ENCODE data around the gene SNHG17. TPM values are rescaled to one million over a fixed set of nuclear protein-coding genes. Genes with fewer than 3 reads are reported as not detected.
A peak's percentile ranks its signal among the peaks of the same experiment; 100 is the strongest.

Gene SNHG17
- total RNA-seq, 2 donors from 2014 or later: 8.9 to 38.9 TPM

DNA sequence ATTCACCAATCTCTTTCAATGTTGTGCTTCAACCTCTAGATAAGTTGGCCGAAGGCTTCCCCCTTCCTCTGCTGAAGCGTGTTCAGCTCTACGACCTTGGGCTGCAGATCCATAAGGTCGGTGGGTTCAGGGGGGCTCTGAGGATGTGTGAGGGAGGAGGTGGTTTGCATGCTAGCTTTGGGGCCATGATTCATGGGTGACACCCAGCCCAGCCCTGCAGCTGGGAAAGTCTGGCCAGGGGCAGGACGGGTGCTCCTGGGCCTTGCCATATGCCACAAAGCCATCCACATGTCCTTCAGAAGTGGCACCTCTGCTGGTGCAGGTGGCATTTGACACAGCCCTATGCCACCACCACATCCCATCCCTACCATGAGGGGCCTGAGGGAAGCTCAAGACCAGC is 61.2 kb downstream of the SNHG17 start:
- Histone ChIP-seq H3K4me1 (ENCODE audit: control insufficient read depth in 1 of 2, low read depth in 2 of 2) (no peaks in the 10 kb centered on the region), H3K9me3 (no peaks in the 10 kb centered on the region), H3K27me3 (replicated peaks; ENCODE audit: insufficient read depth) (no peaks in the 10 kb centered on the region), H3K4me3 (no peak overlapping the region), H3K27ac (no peak overlapping the region), H3K36me3 (no peaks in the 10 kb centered on the region)
- DNase-seq (ENCODE audit: low spot score): no peak
- TF ChIP-seq, protein P1, sequence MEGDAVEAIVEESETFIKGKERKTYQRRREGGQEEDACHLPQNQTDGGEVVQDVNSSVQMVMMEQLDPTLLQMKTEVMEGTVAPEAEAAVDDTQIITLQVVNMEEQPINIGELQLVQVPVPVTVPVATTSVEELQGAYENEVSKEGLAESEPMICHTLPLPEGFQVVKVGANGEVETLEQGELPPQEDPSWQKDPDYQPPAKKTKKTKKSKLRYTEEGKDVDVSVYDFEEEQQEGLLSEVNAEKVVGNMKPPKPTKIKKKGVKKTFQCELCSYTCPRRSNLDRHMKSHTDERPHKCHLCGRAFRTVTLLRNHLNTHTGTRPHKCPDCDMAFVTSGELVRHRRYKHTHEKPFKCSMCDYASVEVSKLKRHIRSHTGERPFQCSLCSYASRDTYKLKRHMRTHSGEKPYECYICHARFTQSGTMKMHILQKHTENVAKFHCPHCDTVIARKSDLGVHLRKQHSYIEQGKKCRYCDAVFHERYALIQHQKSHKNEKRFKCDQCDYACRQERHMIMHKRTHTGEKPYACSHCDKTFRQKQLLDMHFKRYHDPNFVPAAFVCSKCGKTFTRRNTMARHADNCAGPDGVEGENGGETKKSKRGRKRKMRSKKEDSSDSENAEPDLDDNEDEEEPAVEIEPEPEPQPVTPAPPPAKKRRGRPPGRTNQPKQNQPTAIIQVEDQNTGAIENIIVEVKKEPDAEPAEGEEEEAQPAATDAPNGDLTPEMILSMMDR (IDR thresholded peaks at IDR 0.05): no peak
- ATAC-seq (ENCODE audit: insufficient number of reproducible peaks, low FRiP score, low read depth): no peak

DNA sequence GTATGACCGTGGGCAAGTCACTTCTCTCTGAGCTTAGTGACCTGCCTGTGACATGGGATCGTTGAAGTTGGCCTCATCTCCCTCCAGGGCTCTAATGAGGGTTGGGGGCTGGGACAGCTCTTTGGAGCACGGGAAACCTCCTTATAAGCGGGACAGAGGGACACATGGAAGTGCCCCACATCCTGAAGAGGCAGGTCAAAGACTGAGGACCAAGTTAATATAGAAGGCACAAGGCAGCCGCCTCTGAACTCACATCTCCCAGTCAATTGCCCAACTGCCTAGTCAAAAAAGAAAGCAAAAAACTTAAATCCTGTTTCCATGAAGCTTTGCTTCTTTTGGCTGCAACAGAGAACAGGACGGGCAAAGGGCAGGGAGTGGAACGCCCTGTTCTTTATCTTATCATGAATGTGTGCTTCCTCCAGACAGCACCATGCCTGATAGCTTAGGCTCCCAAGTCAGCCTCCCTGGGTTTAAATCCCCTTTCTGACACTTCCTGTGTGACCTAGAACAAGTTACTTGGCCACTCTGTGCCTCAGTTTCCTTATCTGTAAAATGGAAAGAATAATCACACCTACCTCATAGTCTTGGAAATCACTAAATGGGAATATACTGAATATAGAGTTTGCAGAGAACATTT is 61.8 kb downstream of the SNHG17 start:
- H3K4me1 ChIP-seq (ENCODE audit: control insufficient read depth in 1 of 2, low read depth in 2 of 2): no peaks in the 10 kb centered on the region
- H3K36me3 ChIP-seq: no peaks in the 10 kb centered on the region
- H3K4me3 ChIP-seq: no peak overlapping the region
- H3K27me3 ChIP-seq (replicated peaks; ENCODE audit: insufficient read depth): no peaks in the 10 kb centered on the region
- no peak for DNase-seq (ENCODE audit: low spot score)
- H3K9me3 ChIP-seq: no peaks in the 10 kb centered on the region
- TF ChIP-seq, protein P1 (IDR thresholded peaks at IDR 0.05): no peak
- no peak for ATAC-seq (ENCODE audit: insufficient number of reproducible peaks, low FRiP score, low read depth)
- H3K27ac ChIP-seq: peak overlapping the region; percentile 25 to 30

DNA sequence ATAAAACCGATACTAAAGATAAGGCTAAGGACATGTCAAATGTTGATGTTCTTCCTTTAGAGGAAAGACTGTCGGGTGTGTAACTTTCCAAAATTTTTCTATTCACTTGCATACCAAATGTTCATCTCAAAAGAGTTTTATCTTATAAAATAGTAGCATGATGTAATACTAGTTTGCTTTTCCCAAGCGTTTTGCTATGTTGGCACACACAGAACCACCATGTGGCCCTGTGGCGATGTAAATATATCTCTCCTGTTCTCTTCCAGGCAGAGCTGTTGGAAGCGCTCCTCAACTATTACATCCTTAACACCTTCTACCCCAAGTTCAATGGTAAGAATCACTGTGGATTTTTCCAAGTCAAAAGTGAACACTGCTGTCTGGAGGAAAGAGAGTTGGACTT is 62.3 kb downstream of the SNHG17 start:
- ATAC-seq (ENCODE audit: insufficient number of reproducible peaks, low FRiP score, low read depth): no peak
- no peaks in the 10 kb centered on the region for H3K4me1 ChIP-seq (ENCODE audit: control insufficient read depth in 1 of 2, low read depth in 2 of 2)
- H3K27ac ChIP-seq: peak overlapping the region; percentile 25 to 30
- no peaks in the 10 kb centered on the region for H3K9me3 ChIP-seq
- no peak for DNase-seq (ENCODE audit: low spot score)
- TF ChIP-seq, protein P1 (IDR thresholded peaks at IDR 0.05): no peak
- no peaks in the 10 kb centered on the region for H3K36me3 ChIP-seq
- H3K27me3 ChIP-seq (replicated peaks; ENCODE audit: insufficient read depth): no peaks in the 10 kb centered on the region
- H3K4me3 ChIP-seq: no peak overlapping the region

Other genes starting within 250 kb of the SNHG17 start
- gene KIAA1755, start 174.6 kb downstream of the SNHG17 start, total RNA-seq: 10 to 100 TPM; 11.0 to 45.4 TPM
- 1 to 10 TPM in 1 of 2 donors, under 1 TPM in 1; 0.35 to 4.1 TPM for gene BPI, start 131.2 kb downstream of the SNHG17 start, total RNA-seq
- 1 to 10 TPM in 1 of 2 donors, under 1 TPM in 1; 0.54 to 1.7 TPM for gene LBP, start 88.8 kb downstream of the SNHG17 start, total RNA-seq
- 10 to 100 TPM; 50.2 to 51.5 TPM for gene RALGAPB, start 37.5 kb upstream of the SNHG17 start, total RNA-seq
- not detected for gene ADIG, start 145.9 kb upstream of the SNHG17 start, total RNA-seq
- not detected for gene ARHGAP40, start 166.5 kb upstream of the SNHG17 start, total RNA-seq

All from thoracic aorta (tissue), 2 donors.